Skeletal muscle tissue (tissue), 4 donors: ENCODE results near the gene CNRIP1. TPM values are rescaled to one million over a fixed set of nuclear protein-coding genes. Genes with fewer than 3 reads are reported as not detected.

Experiments used
- H3K27ac ChIP-seq: one replicate; pipeline ENCODE4 v1.7.0; 2013; ENCODE audit warnings: mild to moderate bottlenecking, low read depth, low read length, inconsistent platforms
- H3K27me3 ChIP-seq, 3 donors: one replicate each; pipeline ENCODE4 v1.7.0; 2013; ENCODE audit warnings: low read length in 3 of 3; ENCODE audit not compliant: control insufficient read depth in 3 of 3, insufficient read depth in 3 of 3
- H3K36me3 ChIP-seq, 3 donors: one replicate each; pipeline ENCODE4 v1.7.0; 2013; ENCODE audit warnings: low read length in 3 of 3; ENCODE audit not compliant: control insufficient read depth in 3 of 3, insufficient read depth in 3 of 3
- H3K4me1 ChIP-seq, 3 donors: one replicate each; pipeline ENCODE4 v1.7.0; 2013; ENCODE audit warnings: low read length in 3 of 3, mild to moderate bottlenecking in 3 of 3; ENCODE audit not compliant: control insufficient read depth in 3 of 3, insufficient read depth in 3 of 3
- H3K4me3 ChIP-seq, 3 donors: one replicate each; pipeline ENCODE4 v1.7.0; 2013; ENCODE audit warnings: low read length in 3 of 3
- H3K9ac ChIP-seq, 3 donors: one replicate each; pipeline ENCODE4 v1.7.0; 2013; ENCODE audit warnings: low read length in 3 of 3, mild to moderate bottlenecking in 3 of 3, moderate library complexity in 2 of 3, low read depth in 1 of 3
- H3K9me3 ChIP-seq, 3 donors: one replicate each; pipeline ENCODE4 v1.7.0; 2013; ENCODE audit warnings: low read length in 3 of 3; ENCODE audit not compliant: control insufficient read depth in 3 of 3
- total RNA-seq: library from RNA; depleted of rRNA; stranded (reverse); fragments of >200 nt; gene quantifications from one replicate; pipeline ENCODE4 v1.2.3, GENCODE V29; 2014
- donor health status: Osteomylitis.

The CNRIP1 gene
- total RNA-seq, 1 donor from 2014 or later, result 17.7 TPM

- no peaks in the 10 kb centered on the region for H3K36me3 ChIP-seq
- peak overlapping the region in 2 of 3 donors; percentile 26 to 28 for H3K9ac ChIP-seq
- H3K9me3 ChIP-seq, result no peaks in the 10 kb centered on the region
- no peak overlapping the region for H3K4me3 ChIP-seq
- peak overlapping the region; percentile 84 for H3K27ac ChIP-seq
- peaks cover 19 to 38% (median 36%) of the 10 kb centered on the region in 3 donors for H3K4me1 ChIP-seq
- no peaks in the 10 kb centered on the region for H3K27me3 ChIP-seq
Observed at GRCh38 chr2:68294913-68295312, 24.8 kb downstream of the CNRIP1 start.

- H3K36me3 ChIP-seq, result no peaks in the 10 kb centered on the region
- H3K27me3 ChIP-seq, result no peaks in the 10 kb centered on the region
- peak overlapping the region; percentile 84 for H3K27ac ChIP-seq
- peaks cover 19 to 43% (median 36%) of the 10 kb centered on the region in 3 donors for H3K4me1 ChIP-seq
- H3K4me3 ChIP-seq, result no peak overlapping the region
- peak overlapping the region in 1 of 3 donors; percentile 12 for H3K9ac ChIP-seq
- H3K9me3 ChIP-seq, result no peaks in the 10 kb centered on the region
Observed at GRCh38 chr2:68294187-68294586, 25.6 kb downstream of the CNRIP1 start.

- H3K36me3 ChIP-seq, result no peaks in the 10 kb centered on the region
- peak overlapping the region; percentile 84 for H3K27ac ChIP-seq
Observed at GRCh38 chr2:68293755-68294154, 26.0 kb downstream of the CNRIP1 start.

GRCh38 chr2:68293024-68293423, 26.7 kb downstream of the CNRIP1 start:
- Histone ChIP-seq H3K9me3 (no peaks in the 10 kb centered on the region), H3K4me1 (peaks cover 22 to 49% (median 44%) of the 10 kb centered on the region in 3 donors), H3K4me3 (no peak overlapping the region), H3K27me3 (no peaks in the 10 kb centered on the region), H3K27ac (peak overlapping the region; percentile 84), H3K9ac (no peak overlapping the region), H3K36me3 (no peaks in the 10 kb centered on the region)

More at GRCh38 chr2:68293755-68294154, 26.0 kb downstream of the CNRIP1 start:
- Histone ChIP-seq H3K9ac (no peak overlapping the region), H3K9me3 (no peaks in the 10 kb centered on the region), H3K27me3 (no peaks in the 10 kb centered on the region), H3K4me3 (no peak overlapping the region), H3K4me1 (peaks cover 19 to 43% (median 37%) of the 10 kb centered on the region in 3 donors)

GRCh38 chr2:68292108-68292710, 27.5 kb downstream of the CNRIP1 start:
- no peaks in the 10 kb centered on the region for H3K36me3 ChIP-seq
- no peaks in the 10 kb centered on the region for H3K27me3 ChIP-seq
- H3K27ac ChIP-seq, result peak overlapping the region; percentile 84
- peaks cover 27 to 54% (median 52%) of the 10 kb centered on the region in 3 donors for H3K4me1 ChIP-seq
- H3K9me3 ChIP-seq, result no peaks in the 10 kb centered on the region
- H3K4me3 ChIP-seq, result no peak overlapping the region
- H3K9ac ChIP-seq, result no peak overlapping the region

- no peaks in the 10 kb centered on the region for H3K9me3 ChIP-seq
- peak overlapping the region; percentile 90 for H3K27ac ChIP-seq
- no peaks in the 10 kb centered on the region for H3K36me3 ChIP-seq
- H3K9ac ChIP-seq, result peak overlapping the region in 1 of 3 donors; percentile 20
- no peak overlapping the region for H3K4me3 ChIP-seq
- H3K27me3 ChIP-seq, result no peaks in the 10 kb centered on the region
- peaks cover 27 to 56% (median 55%) of the 10 kb centered on the region in 3 donors for H3K4me1 ChIP-seq
Observed at GRCh38 chr2:68291314-68291713, 28.4 kb downstream of the CNRIP1 start.

- Histone ChIP-seq H3K9me3 (no peaks in the 10 kb centered on the region), H3K9ac (peak overlapping the region in 1 of 3 donors; percentile 20), H3K27ac (peak overlapping the region; percentile 90), H3K27me3 (no peaks in the 10 kb centered on the region), H3K36me3 (no peaks in the 10 kb centered on the region), H3K4me1 (peaks cover 27 to 56% (median 55%) of the 10 kb centered on the region in 3 donors), H3K4me3 (no peak overlapping the region)
Observed at GRCh38 chr2:68290901-68291300, 28.8 kb downstream of the CNRIP1 start.

- Histone ChIP-seq H3K4me1 (peaks cover 23 to 51% (median 30%) of the 10 kb centered on the region in 3 donors), H3K27ac (peak overlapping the region; percentile 66), H3K9ac (peak overlapping the region; percentile 7 to 71 (median 58)), H3K36me3 (no peaks in the 10 kb centered on the region), H3K4me3 (peak overlapping the region; percentile 7 to 23 (median 11)), H3K27me3 (no peaks in the 10 kb centered on the region), H3K9me3 (no peaks in the 10 kb centered on the region)
Observed at GRCh38 chr2:68287580-68288441, 31.9 kb downstream of the CNRIP1 start.

- no peaks in the 10 kb centered on the region for H3K9me3 ChIP-seq
- H3K9ac ChIP-seq, result no peak overlapping the region
- no peak overlapping the region for H3K4me3 ChIP-seq
- H3K4me1 ChIP-seq, result peaks cover 14 to 38% (median 18%) of the 10 kb centered on the region in 3 donors
- no peaks in the 10 kb centered on the region for H3K27me3 ChIP-seq
- no peaks in the 10 kb centered on the region for H3K36me3 ChIP-seq
- no peak overlapping the region for H3K27ac ChIP-seq
Observed at GRCh38 chr2:68284896-68285295, 34.9 kb downstream of the CNRIP1 start.

GRCh38 chr2:68283419-68283812, 36.3 kb downstream of the CNRIP1 start:
- Histone ChIP-seq H3K9me3 (no peaks in the 10 kb centered on the region), H3K4me1 (peaks cover 11 to 33% (median 14%) of the 10 kb centered on the region in 3 donors), H3K27me3 (no peaks in the 10 kb centered on the region), H3K36me3 (no peaks in the 10 kb centered on the region), H3K27ac (no peak overlapping the region), H3K4me3 (no peak overlapping the region), H3K9ac (no peak overlapping the region)
